MCF 10A (cell line): ENCODE measurements around the gene PIEZO1. TPM values are rescaled to one million over a fixed set of nuclear protein-coding genes. Genes with fewer than 3 reads are reported as not detected.
A peak's percentile ranks its signal among the peaks of the same experiment; 100 is the strongest.

Source experiments
- BruUV-seq: library from RNA; stranded (reverse); fragments of 400-500 nt; replicated peaks from 2 replicates; lab custom pipeline; 2021; lab: Mats Ljungman, UMichigan
- CTCF ChIA-PET: fragments of 300-600 bp; sonication (Branson Sonifier 250); formaldehyde crosslinking; extraction: SDS; loops from one replicate; lab custom pipeline; 2021; ENCODE audit warnings: antibody characterized with exemption, inconsistent platforms; lab: Yijun Ruan, JAX
- POLR2A ChIA-PET: fragments of 300-600, 350-650 bp; sonication (Branson Sonifier 250); formaldehyde crosslinking; extraction: SDS; loops from one replicate; lab custom pipeline; 2020; ENCODE audit warnings: antibody characterized with exemption, inconsistent platforms; lab: Yijun Ruan, JAX
- DNase-seq: peaks from one replicate; pipeline ENCODE4 v3.0.0-alpha.2; 2018; ENCODE audit not compliant: unreplicated experiment
- H3K27ac Mint-ChIP-seq: one replicate; pipeline ENCODE4 v1.8.0; 2022; ENCODE audit warnings: mild to moderate bottlenecking, low read depth, mixed read lengths; ENCODE audit not compliant: unreplicated experiment
- H3K27me3 Mint-ChIP-seq: one replicate; pipeline ENCODE4 v1.8.0; 2022; ENCODE audit warnings: mixed read lengths; ENCODE audit not compliant: insufficient read depth, unreplicated experiment
- H3K36me3 Mint-ChIP-seq: one replicate; pipeline ENCODE4 v1.8.0; 2022; ENCODE audit warnings: mild to moderate bottlenecking, moderate library complexity, mixed read lengths; ENCODE audit not compliant: insufficient read depth, unreplicated experiment
- H3K4me1 Mint-ChIP-seq: one replicate; pipeline ENCODE4 v1.8.0; 2022; ENCODE audit warnings: mixed read lengths; ENCODE audit not compliant: insufficient read depth, unreplicated experiment
- H3K4me3 Mint-ChIP-seq: one replicate; pipeline ENCODE4 v1.8.0; 2022; ENCODE audit warnings: mild to moderate bottlenecking, moderate library complexity, mixed read lengths; ENCODE audit not compliant: unreplicated experiment
- H3K9me3 Mint-ChIP-seq: one replicate; pipeline ENCODE4 v1.8.0; 2022; ENCODE audit warnings: mixed read lengths; ENCODE audit not compliant: unreplicated experiment
- intact Hi-C: fragments of 100-400 bp; cut with micrococcal nuclease; formaldehyde crosslinking; loops from 2 replicates; pipeline ENCODE4 v1.14.1; 2022
- total RNA-seq: library from RNA; stranded (reverse); gene quantifications from 2 replicates; pipeline ENCODE4 v1.2.3, GENCODE V29; 2022
- TF ChIP-seq, protein P1 (sequence below): fragments of 200-600 bp; IDR thresholded peaks from one replicate; pipeline ENCODE4 v1.8.0; 2022; ENCODE audit warnings: antibody characterized with exemption, mild to moderate bottlenecking; ENCODE audit not compliant: unreplicated experiment

PIEZO1 gene
- total RNA-seq, 1 experiment from 2014 or later, result 193 TPM

DNA sequence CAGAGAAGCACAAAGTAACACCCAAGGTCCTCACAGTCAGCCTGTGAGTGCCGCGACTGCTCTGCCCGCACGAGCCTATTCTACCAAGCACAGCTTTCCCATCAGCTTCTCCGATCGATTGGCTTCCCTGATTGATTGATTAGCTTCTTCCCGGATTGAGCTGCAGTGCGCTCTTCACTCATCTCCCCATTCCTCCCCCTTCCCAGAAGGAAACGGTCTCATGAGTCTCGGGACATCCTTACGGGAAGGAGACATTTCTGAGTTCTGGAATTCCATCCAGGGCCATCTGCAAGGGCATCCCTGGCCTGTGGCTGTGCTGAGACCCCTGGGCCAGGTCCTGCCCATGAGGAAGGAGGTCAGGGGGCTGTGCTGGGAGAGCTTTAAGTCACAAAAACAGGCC is 18.0 kb downstream of the PIEZO1 start:
- H3K27ac Mint-ChIP-seq, result peak overlapping the region; percentile 57
- BruUV-seq, result no TSS peak
- peaks cover 32% of the 10 kb centered on the region for H3K36me3 Mint-ChIP-seq
- no peaks in the 10 kb centered on the region for H3K9me3 Mint-ChIP-seq
- H3K27me3 Mint-ChIP-seq, result no peaks in the 10 kb centered on the region
- ChIA-PET POLR2A (interaction anchor here (0.6 to 1.8 kb wide), 4 partner anchors 8 to 223 kb away, joined by 3 to 6 read pairs (median 4); no protein-coding TSS in a partner anchor), CTCF (interaction anchor here (0.6 to 1.6 kb wide), 4 partner anchors 24 to 400 kb away, joined by 3 to 10 read pairs (median 4); no protein-coding TSS in a partner anchor)
- H3K4me1 Mint-ChIP-seq, result peaks cover 32% of the 10 kb centered on the region
- intact Hi-C loops, result no loop called here
- DNase-seq, result no peak
- TF ChIP-seq, protein P1, sequence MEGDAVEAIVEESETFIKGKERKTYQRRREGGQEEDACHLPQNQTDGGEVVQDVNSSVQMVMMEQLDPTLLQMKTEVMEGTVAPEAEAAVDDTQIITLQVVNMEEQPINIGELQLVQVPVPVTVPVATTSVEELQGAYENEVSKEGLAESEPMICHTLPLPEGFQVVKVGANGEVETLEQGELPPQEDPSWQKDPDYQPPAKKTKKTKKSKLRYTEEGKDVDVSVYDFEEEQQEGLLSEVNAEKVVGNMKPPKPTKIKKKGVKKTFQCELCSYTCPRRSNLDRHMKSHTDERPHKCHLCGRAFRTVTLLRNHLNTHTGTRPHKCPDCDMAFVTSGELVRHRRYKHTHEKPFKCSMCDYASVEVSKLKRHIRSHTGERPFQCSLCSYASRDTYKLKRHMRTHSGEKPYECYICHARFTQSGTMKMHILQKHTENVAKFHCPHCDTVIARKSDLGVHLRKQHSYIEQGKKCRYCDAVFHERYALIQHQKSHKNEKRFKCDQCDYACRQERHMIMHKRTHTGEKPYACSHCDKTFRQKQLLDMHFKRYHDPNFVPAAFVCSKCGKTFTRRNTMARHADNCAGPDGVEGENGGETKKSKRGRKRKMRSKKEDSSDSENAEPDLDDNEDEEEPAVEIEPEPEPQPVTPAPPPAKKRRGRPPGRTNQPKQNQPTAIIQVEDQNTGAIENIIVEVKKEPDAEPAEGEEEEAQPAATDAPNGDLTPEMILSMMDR, result no peak
- no peak overlapping the region for H3K4me3 Mint-ChIP-seq

DNA sequence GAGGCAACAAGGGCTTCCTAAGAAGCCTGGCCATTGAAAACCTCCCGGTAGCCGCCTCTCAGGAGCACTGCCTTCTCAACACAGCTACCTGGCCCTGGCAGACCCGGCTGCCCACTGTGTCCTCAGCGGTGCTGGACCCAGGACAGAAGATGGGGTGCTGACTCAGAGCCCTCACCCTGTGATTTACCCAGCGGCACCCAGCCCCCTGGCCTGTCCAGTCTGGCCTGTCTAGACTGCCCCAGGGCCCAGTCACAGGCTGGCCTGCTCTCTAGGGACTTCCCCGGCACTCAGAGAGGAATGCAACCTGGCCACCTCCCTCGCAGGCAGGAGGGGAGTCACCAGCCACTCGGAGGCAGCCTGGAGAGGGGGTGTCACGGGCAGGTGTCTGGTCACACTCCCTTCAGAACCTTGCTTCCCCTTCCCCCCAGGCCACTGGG is 20.1 kb downstream of the PIEZO1 start:
- TF ChIP-seq, protein P1, result no peak
- ChIA-PET CTCF (interaction anchor here (0.6 to 1.5 kb wide), 3 partner anchors 10 to 46 kb away, joined by 4 to 6 read pairs (median 5); no protein-coding TSS in a partner anchor), POLR2A (interaction anchor here (0.6 to 1.4 kb wide), 2 partner anchors 8 to 58 kb away, joined by 3 to 4 read pairs; partner anchors contain the start of gene CTU2)
- Mint-ChIP-seq H3K4me1 (peaks cover 19% of the 10 kb centered on the region), H3K9me3 (no peaks in the 10 kb centered on the region), H3K27ac (no peak overlapping the region), H3K36me3 (peaks cover 26% of the 10 kb centered on the region), H3K27me3 (no peaks in the 10 kb centered on the region), H3K4me3 (no peak overlapping the region)
- intact Hi-C loops, result no loop called here
- BruUV-seq, result no TSS peak
- DNase-seq, result peak; percentile 43

DNA sequence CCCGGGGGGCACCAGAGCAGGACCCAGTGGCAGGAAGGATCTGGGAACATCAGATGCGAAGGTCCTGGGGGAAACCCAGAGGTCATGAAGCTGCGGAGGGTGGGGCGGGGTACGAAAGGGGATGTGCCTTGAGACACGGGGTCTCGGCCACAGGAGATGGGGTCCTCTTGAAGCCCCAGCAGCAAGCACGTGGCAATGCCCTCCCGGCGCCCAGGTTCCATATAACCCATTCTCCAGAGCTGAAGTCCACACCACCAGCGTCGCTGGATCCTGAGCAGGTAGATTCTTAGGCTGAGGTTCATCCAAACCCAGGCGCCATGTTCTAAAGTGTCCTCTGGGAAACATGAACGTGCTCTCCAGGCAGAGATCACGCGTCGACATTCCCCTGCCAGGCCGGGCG is 20.9 kb downstream of the PIEZO1 start:
- Mint-ChIP-seq H3K4me1 (peaks cover 10% of the 10 kb centered on the region), H3K27ac (no peak overlapping the region), H3K27me3 (no peaks in the 10 kb centered on the region), H3K9me3 (no peaks in the 10 kb centered on the region), H3K4me3 (no peak overlapping the region), H3K36me3 (peaks cover 26% of the 10 kb centered on the region)
- POLR2A ChIA-PET, result interaction anchor here (0.9 kb wide), 1 partner anchor 17 kb away, joined by 3 read pairs; no protein-coding TSS in a partner anchor
- no TSS peak for BruUV-seq
- intact Hi-C loops, result no loop called here
- TF ChIP-seq, protein P1, result no peak
- CTCF ChIA-PET, result interaction anchor here (0.8 to 1.1 kb wide), 2 partner anchors 20 to 27 kb away, joined by 3 to 6 read pairs; no protein-coding TSS in a partner anchor
- no peak for DNase-seq

DNA sequence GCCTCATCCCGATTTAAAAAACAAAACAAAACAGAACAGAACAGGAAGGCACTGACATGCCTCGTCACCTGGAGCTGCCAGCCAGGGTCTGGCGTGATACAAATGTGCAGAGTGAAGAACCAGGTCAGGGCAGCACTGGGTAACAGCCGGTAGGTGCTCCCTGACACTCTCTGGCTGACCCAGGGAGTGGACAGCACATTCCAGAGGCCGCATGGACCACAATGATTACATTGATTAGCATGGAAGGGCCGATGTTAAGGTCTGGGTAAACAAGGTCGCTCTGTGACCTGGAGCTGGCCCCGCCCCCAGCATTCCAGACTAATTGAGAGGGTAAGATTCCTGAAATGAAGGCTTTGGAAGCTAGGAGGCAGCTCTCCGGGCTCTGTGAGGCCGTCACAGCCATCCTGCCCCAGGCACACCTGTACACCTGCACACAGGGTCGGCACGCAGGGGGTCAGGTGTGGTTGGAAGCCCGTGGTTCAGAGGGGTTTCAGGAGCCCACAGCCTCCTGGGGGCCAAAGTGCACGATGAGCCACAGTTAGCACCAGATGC is 21.4 kb downstream of the PIEZO1 start:
- intact Hi-C loops, result no loop called here
- Mint-ChIP-seq H3K27me3 (no peaks in the 10 kb centered on the region), H3K36me3 (peaks cover 28% of the 10 kb centered on the region), H3K4me3 (no peak overlapping the region), H3K27ac (no peak overlapping the region), H3K9me3 (no peaks in the 10 kb centered on the region), H3K4me1 (peaks cover 8% of the 10 kb centered on the region)
- POLR2A ChIA-PET, result interaction anchor here (0.9 kb wide), 1 partner anchor 18 kb away, joined by 3 read pairs; no protein-coding TSS in a partner anchor
- BruUV-seq, result no TSS peak
- DNase-seq, result no peak
- TF ChIP-seq, protein P1, result no peak
- CTCF ChIA-PET, result interaction anchor here (0.8 to 1.1 kb wide), 2 partner anchors 20 to 26 kb away, joined by 3 to 6 read pairs; no protein-coding TSS in a partner anchor
